Lung microvascular endothelial cell (primary cell): Measurements from ENCODE around the gene YTHDC2. TPM values are rescaled to one million over a fixed set of nuclear protein-coding genes. Genes with fewer than 3 reads are reported as not detected.

ENCODE experiments used
- DNase-seq, 2 donors: peaks; one replicate each; pipeline versions ENCODE4 v3.0.0 to v3.0.0-alpha.2; 2010; ENCODE audit warnings: low read depth in 2 of 2
- total RNA-seq: library from RNA; depleted of rRNA; stranded (reverse); fragments of >200 nt; gene quantifications from 2 replicates; pipeline ENCODE4 v1.2.1, GENCODE V29; 2014

YTHDC2 gene
- total RNA-seq, 1 donor from 2014 or later, result 37.1 TPM

DNA sequence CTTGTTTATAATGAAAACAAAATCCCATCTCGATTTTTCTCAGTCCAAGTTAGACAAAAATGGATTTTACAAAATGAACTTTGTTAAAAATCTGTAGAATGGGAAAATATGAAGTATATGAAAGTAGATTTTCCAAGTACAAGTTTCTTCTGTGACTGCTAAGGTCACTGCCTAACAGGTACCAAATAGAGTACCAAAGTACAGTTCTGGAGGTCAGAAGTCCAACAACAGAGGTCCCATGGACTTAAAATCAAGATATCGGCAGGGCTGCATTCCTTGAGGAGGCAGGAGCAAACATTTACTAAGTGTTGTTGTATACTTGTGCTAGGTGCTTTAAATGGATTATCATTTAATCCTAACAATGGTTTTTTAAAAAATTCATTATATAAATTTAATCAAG is 5.9 kb downstream of the YTHDC2 start:
- DNase-seq, result no peak

DNA sequence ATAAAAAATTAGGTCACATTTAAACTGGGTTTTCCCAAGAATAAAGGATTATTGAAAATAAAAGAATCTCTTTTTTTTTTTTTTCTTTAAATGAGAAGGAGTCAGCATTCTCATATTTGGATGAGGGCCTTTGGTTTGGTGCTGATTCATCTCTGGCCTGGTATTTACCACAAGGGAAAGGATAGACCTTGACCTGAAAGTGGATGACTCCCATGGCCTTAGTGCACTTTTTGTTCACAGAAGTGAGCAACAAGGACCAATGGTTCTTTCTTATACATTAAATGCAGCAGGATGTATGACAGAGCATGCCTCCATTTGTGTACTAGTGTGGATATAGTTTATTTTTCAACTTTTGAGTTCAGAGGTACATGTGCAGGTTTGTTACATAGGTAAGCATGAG is 6.9 kb downstream of the YTHDC2 start:
- DNase-seq, result no peak

DNA sequence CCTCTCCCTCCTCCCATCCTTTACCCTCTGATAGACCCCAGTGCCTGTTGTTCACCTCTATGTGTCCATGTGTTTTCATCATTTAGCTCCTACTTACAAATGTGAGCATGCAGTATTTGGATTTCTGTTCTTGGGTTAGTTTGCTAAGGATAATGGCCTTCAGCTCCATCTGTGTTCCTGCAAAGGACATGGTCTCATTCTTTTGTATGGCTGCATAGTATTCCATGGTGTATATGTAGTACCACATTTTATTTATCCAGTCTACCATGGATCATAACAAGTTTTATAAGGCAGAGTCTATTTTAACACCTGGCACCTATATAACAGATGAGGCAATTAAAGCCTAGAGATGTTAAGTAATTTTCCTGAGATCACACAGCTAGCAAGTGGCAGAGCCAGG is 7.4 kb downstream of the YTHDC2 start:
- DNase-seq, result no peak

DNA sequence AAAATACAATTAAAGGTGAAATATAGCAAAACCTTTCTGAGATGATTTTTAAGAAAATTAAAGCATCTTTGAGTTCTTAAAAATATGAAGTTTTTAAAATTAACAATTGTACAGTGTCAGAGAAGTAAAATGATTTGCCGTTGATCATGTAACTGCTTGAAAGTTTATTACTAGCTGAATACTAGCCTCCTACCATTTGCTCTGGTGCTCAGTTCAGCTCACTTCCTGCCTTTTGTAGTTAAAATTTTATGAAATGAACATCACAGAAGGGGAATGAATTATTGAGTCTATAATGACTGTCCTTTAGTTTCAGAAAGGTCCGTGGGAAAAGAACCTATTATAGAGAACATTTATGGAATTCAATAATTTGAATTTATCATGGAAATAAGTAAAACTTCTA is 9.7 kb downstream of the YTHDC2 start:
- DNase-seq, result no peak

DNA sequence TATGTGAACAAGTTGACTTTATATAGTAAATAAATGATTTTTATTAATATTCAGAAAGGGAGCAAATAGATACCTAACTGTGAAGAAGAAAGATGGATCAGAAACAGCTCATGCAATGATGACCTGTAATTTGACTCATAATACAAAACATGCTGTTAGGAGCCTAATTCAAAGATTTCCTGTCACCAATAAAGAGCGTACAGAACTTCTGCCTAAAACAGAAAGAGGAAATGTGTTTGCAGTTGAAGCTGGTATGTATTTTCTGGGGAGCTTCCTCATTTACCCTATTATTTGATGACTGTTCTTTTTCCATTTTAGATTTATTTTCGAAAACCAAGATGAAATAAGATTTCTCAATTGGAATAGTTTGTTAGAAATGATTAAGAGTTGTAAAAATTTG is 11.4 kb downstream of the YTHDC2 start:
- DNase-seq, result peak; percentile 35 to 52

DNA sequence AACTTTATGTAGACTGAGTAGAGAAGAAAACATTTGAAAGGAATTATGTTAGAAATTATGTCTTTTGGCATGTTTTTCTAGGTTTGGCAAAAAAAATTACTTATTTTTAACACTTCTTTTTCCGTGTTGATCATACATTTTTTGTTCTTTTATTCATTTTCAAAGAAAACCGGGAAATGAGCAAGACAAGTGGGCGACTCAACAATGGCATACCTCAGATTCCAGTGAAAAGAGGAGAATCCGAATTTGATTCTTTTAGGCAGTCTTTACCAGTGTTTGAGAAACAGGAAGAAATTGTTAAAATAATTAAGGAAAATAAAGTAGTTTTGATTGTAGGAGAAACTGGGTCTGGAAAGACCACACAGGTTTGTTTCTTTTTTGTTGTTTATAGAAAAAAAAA is 12.9 kb downstream of the YTHDC2 start:
- DNase-seq, result peak; percentile 23 to 39

DNA sequence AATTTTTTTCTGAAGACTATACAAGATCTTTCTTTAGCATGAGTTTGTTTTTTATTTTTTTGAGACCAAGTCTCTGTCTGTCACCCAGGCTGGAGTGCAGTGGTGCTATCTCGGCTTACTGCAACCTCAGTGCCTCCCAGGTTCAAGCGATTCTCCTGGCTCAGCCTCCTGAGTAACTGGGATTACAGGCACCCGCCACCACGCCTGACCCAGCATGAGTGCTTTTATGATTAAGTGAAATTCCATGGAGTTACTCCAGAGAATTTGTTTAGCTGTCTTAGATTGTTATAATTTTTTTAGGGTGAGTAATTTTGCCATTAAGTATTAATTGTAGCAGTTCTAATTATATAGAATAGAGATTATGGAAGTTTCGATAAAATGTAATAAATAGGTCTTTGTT is 14.3 kb downstream of the YTHDC2 start:
- no peak for DNase-seq

DNA sequence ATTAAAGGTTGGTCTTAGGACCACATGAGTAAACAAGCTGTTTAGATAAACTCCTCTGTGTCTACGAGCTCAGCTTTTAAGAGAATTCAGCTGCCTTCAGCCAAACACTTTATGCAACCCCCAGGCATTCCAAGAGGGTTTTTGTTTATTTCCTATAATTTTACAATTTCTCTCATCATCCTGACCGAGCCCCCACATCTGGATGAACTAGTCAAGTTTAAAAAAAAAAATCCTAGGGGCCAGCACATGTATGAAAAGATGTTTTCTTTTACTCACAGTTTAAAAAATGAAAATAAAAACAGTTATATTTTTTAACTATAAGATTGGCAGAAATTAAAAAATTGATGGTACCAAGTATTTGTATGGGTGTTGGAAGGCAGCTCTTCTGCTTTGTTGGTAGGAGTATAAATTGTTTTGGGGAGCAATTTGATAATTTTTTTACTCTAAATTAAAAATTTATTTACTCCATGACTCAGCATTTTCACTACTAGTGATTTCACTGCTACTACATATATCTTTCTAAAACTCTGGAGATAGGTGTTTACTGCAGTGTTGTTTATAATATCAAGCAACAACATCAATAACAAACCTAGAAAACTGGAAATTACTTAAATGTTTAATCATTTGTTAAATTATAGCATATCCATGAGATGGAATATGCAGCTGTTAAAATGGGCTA is 18.1 kb downstream of the YTHDC2 start:
- peak in 1 of 2 donors; percentile 39 for DNase-seq

DNA sequence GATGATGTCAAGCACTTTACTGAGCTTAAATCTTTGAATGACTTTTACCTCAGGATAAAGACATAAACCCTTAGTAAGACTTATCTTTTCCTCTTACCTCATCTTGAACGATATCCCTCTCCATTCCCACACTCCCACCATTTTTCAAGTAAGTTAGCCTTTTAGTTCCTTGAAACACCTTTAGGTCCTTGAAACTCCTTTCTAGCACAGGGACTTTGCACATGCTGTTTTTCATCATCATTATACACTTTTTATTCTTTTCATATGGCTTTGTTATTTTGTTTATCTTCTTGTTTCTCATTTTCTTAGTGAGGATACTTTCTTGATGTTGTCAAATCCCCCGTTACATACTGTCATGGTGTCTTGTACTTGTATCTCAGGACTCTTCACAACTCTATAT is 24.8 kb downstream of the YTHDC2 start:
- DNase-seq, result no peak

DNA sequence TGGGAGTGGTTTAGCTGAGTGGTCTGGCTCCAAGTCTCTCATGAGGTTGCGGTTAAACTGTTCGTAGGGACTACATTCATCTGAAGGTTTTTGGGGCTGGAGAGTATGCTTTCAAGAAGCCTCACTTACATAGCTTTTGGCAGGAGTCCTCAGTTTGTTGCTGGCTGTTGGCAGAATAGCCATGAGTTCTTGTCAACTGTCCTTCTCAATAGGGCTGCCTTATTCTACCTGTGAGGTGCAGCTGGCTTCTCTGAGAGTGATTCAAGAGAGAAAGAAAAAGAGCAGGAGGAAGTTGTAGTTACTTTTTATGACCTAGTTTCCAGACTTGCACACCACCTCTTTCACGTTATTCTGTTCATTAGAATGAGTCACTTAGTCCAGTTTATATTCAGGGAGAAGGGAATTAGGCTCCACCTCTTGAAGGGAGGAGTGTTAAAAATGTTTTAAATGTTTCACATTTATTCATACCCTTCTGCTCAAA is 33.2 kb downstream of the YTHDC2 start:
- DNase-seq, result peak in 1 of 2 donors; percentile 21

DNA sequence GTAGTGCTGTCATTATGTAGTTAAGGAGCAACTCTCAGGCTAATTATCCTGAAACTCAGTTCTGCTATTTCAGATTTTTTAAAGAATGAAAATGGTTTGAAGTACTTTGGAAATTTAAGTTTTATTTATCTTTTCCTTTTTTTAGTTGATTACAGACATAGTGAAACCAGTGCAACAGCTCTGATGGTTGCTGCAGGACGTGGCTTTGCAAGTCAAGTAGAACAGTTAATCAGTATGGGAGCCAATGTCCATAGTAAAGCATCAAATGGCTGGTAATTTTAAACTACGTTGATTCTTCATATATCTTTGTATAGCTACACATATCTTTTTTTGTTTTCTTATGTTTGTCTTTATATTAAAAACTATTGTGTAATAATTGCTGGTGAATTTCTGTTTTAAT is 34.9 kb downstream of the YTHDC2 start:
- DNase-seq, result no peak

DNA sequence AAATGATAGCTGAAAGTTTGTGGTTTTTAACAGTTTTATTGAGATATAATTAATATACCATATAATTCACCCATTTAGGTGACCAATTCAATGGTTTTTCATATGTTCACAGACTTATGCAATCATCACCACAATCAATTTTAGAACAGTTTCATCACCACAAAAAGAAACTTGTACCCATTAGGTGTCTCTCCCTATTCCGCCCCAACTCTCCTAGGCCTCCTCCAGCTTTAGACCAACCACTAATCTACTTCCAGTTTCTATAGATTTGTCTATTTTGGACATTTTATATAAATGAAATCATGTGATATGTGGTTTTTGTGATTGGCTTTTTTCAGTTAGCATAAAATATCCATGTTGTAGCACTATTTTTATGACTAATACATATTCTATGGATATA is 38.6 kb downstream of the YTHDC2 start:
- DNase-seq, result no peak

DNA sequence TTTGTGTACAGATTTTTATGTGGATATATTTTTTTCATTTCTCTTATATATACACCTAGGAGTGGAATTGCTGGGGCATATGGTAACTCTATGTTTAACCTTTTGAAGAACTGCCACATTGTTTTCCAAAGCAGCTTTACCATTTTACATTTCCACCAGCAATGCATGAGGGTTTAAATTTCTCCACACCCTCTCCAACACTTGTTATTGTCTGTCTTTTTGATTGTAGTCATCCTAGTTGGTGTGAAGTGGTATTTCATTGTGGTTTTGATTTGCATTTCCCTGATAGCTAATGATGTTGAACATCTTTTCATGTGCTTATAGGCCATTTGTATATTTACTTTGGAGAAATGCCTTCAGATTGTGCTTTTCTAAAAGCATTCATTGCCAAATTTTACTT is 39.1 kb downstream of the YTHDC2 start:
- DNase-seq, result no peak

DNA sequence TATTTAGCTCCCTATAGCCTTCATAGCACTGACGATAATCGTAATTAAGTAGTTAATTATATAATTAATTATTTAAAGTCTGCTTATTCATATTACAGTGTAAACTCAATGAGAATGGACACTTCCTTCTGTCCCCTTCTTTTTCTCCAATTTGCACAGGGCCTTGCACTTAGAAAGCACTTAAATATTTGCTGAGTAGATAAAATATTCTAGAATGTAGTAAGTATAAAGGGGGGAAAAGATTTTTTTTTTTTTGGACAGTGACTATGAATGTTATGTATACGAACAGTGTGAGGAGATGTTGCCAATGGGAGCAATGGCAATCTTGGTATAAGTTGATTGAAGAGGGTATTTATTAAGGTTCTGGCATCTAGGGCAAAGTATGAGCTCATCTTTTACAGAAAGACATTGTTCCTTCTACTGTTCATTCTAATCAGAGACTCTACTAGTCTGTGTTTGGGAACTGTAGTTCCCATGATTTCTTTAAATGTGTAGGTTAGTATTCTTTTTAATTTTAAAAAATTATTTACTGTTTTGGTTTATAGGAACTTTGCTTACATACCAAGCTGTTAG is 49.4 kb downstream of the YTHDC2 start:
- DNase-seq, result no peak

DNA sequence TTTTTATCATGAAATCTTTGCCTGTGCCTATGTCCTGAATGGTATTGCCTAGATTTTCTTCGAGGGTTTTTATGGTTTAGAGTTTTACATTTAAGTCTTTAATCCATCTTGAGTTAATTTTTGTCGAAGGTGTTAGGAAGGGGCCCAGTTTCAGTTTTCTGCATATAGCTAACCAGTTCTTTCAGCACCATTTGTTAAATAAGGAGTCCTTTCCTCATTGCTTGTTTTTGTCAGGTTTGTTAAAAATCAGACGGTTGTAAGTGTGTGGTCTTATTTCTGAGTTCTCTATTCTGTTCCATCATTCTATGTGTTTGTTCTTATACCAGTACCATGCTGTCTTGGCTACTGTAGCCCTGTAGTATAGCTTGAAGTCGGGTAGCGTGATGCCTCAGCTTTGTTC is 55.9 kb downstream of the YTHDC2 start:
- no peak for DNase-seq

DNA sequence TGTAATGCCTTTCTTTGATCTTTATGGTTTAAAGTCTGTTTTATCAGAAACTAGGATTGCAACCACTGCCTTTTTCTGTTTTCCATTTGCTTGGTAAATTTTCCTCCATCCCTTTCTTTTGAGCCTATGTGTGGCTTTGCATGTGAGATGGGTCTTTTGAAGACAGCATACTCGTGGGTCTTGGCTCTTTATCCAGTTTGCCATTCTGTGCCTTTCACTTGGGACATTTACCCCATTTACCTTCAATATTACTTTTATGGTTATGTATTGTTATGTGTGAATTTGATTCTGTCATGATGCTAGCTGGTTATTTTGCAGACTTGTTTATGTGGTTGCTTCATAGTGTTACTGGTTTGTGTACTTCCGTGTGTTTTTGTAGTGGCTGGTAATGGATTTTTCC is 59.2 kb downstream of the YTHDC2 start:
- peak in 1 of 2 donors; percentile 4 for DNase-seq

DNA sequence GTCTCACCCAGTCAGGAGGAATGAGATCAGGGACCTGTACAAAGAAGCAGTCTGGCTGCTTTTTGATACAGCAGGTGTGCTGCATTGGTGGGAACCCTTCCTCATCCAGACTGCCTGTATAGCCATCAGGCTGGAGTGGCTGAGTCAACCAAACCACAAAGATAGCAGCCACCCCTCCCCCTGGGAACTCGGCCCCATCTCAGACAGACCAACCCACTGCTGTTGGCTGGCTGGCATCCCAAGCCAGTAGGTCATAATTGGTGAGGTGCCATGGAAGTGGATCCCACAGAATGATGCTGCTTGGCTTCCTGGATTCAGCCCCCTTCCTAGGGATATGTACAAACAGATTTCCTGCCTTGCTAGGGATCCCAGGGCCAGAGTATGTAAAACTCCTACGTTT is 60.9 kb downstream of the YTHDC2 start:
- DNase-seq, result peak in 1 of 2 donors; percentile 67

DNA sequence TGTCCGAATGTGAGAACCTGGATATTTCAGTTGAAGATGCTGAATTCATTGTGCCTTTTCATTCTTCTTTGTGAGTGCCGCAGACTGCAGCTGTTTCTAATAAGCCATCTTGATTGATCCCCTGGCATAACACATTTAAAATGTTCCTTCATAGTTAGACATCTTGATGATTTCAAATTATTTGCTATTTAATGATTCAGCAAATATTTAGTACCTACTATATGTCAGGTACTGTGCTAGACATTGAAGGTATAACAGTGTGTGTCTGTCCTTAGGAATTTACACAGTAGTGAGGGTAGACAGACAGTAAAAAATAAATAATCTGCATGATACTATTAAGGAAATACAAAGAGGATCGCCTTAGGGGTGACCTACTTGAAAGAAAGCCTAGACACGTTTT is 61.6 kb downstream of the YTHDC2 start:
- DNase-seq, result no peak

DNA sequence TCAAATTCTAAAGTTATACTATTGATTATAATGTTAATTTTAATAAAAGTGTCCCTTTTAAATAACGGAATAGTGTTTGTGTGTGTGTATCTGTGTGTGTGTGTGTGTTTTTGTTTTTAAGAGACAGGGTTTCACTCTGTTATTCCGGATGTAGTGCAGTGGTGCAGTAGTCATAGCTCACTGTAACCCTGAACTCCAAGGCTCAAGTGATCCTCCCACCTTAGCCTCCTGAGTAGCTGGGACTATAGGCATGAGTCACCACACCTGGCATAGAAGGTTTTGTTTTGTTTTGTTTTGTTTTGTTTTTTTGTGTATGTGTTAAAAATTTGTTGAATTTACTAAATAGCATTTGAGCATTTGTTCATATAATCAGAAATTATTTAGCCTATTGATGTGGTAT is 64.6 kb downstream of the YTHDC2 start:
- no peak for DNase-seq

DNA sequence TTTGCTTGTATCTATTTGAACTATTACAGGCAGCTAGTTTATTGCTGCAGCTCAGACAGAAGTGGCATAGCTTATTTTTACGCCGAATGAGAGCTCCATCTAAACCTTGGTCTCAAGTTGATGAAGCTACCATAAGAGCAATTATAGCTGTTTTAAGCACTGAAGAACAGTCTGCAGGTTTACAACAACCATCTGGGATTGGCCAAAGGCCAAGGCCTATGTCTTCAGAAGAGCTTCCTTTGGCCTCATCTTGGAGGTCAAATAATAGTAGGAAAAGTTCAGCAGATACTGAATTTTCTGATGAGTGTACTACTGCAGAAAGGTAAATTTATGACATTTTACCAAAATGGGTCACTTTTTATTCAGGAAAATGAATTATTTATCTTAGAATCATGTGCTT is 67.9 kb downstream of the YTHDC2 start:
- no peak for DNase-seq

DNA sequence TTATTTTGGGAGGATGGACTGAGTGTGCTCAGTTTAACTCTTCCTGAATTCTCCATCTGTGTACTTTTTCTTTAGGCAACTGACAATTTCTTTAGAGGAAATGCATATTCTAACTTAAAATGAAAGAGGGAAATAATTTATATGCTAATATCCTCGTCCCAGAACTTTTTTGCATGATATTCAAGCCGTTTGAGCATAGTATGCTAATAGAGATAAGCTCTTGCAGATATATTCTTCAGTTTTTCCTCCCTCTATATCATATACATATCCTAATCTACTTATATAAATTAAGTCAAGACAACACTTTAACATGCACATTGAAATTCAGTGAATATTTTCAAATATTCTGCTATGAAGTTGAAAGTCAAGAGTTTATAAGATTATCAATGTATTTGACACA is 84.7 kb downstream of the YTHDC2 start:
- DNase-seq, result no peak

DNA sequence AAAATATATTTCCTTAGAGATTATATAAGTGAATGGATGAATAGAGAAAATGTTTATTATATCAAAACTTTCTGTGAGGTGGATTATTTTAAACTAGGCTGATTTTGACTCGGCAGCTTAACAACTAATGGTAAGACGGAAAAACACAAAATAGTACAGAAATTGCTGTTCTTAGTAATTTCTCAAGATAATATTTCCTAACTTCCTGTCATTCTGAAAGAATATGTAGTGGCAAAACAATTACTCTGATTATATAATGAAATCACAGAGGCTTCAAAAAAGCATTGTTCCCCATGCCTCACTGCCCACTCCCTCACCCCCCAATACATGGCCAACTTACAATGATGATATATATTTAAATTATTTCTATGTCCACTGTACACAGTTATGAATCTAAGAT is 85.4 kb downstream of the YTHDC2 start:
- DNase-seq, result no peak

DNA sequence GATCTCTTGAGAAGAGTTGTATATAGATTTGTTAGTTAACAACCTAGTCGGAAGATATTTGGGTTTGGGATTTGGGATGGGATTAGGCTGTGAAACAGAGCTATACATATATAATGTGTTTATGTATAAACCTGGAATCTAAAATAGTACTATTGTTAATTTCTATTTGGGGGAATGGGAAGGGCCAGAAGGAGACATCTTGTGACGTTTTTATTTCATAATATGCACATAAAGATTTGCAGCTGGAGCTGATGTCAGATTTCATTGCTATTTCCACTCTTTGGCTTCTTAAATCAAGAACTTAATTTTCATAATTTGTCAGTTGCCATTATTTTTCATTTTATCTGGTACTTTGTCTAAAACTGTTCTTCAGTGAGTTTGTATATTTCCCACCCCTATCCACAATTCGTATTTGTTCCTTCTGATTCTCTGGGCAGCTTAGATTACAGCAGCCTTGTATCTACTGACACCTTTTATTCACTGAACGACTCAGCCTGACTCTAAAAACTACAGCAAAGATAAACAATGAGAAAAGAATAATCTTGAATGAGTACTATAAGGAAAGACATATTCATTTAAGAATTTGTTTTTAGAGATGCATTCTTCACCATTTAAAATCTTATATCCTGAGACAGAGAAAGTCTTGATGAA is 86.9 kb downstream of the YTHDC2 start:
- no peak for DNase-seq
